Ascending aorta (tissue), 2 donors: ENCODE measurements around the gene SERTAD3. TPM values are rescaled to one million over a fixed set of nuclear protein-coding genes. Genes with fewer than 3 reads are reported as not detected.
"Not testable (repeated sequence)": the region's sequence is repeated elsewhere in the genome, so short reads cannot be mapped to it uniquely, and the experiment has no call there.

Source experiments
- DNase-seq, 2 donors: peaks; one replicate each; pipeline ENCODE4 v3.0.0-alpha.2; 2019; ENCODE audit warnings: low spot score in 2 of 2
- H3K27ac ChIP-seq, 2 donors: fragments of 200-600 bp; sonication (generic); one replicate each; pipeline ENCODE4 v1.5.1; 2016 to 2017; ENCODE audit warnings: mild to moderate bottlenecking in 1 of 2
- H3K27me3 ChIP-seq: fragments of 200-600 bp; sonication (generic); one replicate; pipeline ENCODE4 v1.5.1; 2017
- H3K36me3 ChIP-seq, 2 donors: fragments of 200-600 bp; sonication (generic); one replicate each; pipeline ENCODE4 v1.5.1; 2016
- H3K4me1 ChIP-seq, 2 donors: fragments of 200-600 bp; sonication (generic); one replicate each; pipeline ENCODE4 v1.5.1; 2016 to 2017; ENCODE audit warnings: mild to moderate bottlenecking in 1 of 2
- H3K4me3 ChIP-seq, 2 donors: fragments of 200-600 bp; sonication (generic); one replicate each; pipeline ENCODE4 v1.5.1; 2016 to 2017; ENCODE audit warnings: mild to moderate bottlenecking in 1 of 2
- H3K9me3 ChIP-seq, 2 donors: fragments of 200-600 bp; sonication (generic); one replicate each; pipeline ENCODE4 v1.5.1; 2016
- intact Hi-C: fragments of 100-400 bp; cut with DNase I; formaldehyde crosslinking; loops from one replicate; pipeline ENCODE4 v1.15.1; 2023
- total RNA-seq: library from RNA; depleted of rRNA; stranded (reverse); fragments of >200 nt; gene quantifications from one replicate; pipeline ENCODE4 v1.1.0, GENCODE V29; 2016
- TF ChIP-seq, protein P1 (sequence below), 3 experiments: fragments of 200-600 bp in 2 of 3; fragments of 450-650 bp in 1 of 3; sonication (generic) in 2 of 3; IDR thresholded peaks; one replicate each; pipeline ENCODE4 v1.5.1; 2016 to 2019; ENCODE audit warnings: antibody characterized with exemption in 3 of 3, mild to moderate bottlenecking in 1 of 3, moderate library complexity in 1 of 3

Gene SERTAD3
- total RNA-seq, 1 donor from 2014 or later: 36.9 TPM

DNA sequence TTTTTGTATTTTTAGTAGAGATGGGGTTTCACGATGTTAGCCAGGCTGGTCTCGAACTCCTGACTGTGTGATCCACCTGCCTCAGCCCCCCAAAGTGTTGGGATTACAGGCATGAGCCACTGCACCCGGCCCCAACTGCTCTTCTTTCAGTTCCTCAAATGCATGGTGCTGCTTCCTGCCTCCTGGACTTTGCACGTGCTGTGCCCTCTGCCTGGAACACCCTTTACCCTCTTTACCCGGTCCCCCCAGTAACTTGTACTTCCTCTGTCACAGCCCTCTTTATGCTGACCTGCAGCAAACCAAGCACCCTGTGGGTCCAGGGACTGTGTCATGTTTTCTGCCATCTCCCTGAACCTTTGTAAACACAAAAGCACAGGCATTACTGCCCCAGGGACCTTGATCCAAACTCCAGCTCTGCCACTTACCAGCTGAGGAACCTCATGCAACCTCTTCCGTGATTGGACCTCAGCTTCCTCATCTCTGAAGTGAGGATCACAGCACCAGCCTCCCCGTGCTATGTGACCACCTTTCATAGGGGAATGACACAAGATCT is 17.6 kb upstream of the SERTAD3 start:
- TF ChIP-seq, protein P1, sequence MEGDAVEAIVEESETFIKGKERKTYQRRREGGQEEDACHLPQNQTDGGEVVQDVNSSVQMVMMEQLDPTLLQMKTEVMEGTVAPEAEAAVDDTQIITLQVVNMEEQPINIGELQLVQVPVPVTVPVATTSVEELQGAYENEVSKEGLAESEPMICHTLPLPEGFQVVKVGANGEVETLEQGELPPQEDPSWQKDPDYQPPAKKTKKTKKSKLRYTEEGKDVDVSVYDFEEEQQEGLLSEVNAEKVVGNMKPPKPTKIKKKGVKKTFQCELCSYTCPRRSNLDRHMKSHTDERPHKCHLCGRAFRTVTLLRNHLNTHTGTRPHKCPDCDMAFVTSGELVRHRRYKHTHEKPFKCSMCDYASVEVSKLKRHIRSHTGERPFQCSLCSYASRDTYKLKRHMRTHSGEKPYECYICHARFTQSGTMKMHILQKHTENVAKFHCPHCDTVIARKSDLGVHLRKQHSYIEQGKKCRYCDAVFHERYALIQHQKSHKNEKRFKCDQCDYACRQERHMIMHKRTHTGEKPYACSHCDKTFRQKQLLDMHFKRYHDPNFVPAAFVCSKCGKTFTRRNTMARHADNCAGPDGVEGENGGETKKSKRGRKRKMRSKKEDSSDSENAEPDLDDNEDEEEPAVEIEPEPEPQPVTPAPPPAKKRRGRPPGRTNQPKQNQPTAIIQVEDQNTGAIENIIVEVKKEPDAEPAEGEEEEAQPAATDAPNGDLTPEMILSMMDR (IDR thresholded peaks at IDR 0.05): no peak
- intact Hi-C loops: loop anchor here (5.0 to 10.0 kb wide), 3 partner anchors 114 to 627 kb away; partner anchors contain the start of genes C19orf47, DYRK1B, MIA and PLD3
- Histone ChIP-seq H3K27ac (no peak overlapping the region), H3K9me3 (no peaks in the 10 kb centered on the region), H3K36me3 (peaks cover 14 to 17% of the 10 kb centered on the region in 2 donors), H3K4me1 (peaks cover 5 to 16% of the 10 kb centered on the region in 2 donors), H3K27me3 (no peaks in the 10 kb centered on the region), H3K4me3 (no peak overlapping the region)
- peak in 1 of 2 donors; percentile 72 for DNase-seq

DNA sequence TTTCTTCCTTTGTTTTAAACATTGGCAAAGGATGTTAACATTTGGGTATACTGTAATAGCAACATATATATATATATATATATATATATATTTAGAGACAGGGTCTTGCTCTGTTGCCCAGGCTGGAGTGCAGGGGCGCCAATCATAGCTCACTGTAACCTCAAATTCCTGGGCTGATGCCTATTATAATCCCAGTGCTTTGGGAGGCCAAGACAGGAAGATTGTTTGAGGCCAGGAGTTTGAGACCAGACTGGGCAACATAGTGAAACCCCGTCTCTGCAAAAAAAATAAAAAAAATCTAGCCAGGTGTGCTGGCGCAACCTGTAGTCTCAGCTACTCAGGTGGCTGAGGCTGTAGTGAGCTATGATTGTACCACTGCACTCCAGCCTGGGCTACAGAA is 16.1 kb upstream of the SERTAD3 start:
- Histone ChIP-seq H3K36me3 (peaks cover 21 to 22% of the 10 kb centered on the region in 2 donors), H3K4me1 (peaks cover 5 to 16% of the 10 kb centered on the region in 2 donors), H3K4me3 (no peak overlapping the region), H3K27ac (no peak overlapping the region), H3K9me3 (no peaks in the 10 kb centered on the region), H3K27me3 (no peaks in the 10 kb centered on the region)
- DNase-seq: no peak
- intact Hi-C loops: loop anchor here (5.0 to 10.0 kb wide), 3 partner anchors 113 to 625 kb away; partner anchors contain the start of genes C19orf47, DYRK1B, MIA and PLD3
- TF ChIP-seq, protein P1 (IDR thresholded peaks at IDR 0.05): no peak

DNA sequence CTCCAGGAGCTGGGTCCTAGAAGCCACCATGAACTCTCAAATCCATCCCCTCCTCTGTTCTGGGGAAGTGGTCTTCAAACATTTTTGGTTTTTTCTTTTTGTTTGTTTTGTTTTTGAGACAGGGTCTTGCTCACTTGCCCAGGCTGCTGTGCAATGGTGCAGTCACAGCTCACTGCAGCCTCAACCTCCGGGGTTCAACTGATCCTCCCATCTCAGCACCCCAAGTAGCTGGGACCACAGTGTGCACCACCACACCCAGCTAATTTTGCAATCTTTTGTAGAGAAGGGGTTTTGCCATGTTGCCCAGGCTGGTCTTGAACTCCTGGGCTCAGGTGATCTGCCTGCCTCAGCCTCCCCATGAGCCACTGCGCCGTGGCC is 14.5 kb upstream of the SERTAD3 start:
- peaks cover 0 to 5% of the 10 kb centered on the region in 2 donors for H3K4me1 ChIP-seq
- H3K27ac ChIP-seq: no peak overlapping the region
- TF ChIP-seq, protein P1 (IDR thresholded peaks at IDR 0.05): no peak
- no peaks in the 10 kb centered on the region for H3K9me3 ChIP-seq
- no peak for DNase-seq
- no peak overlapping the region for H3K4me3 ChIP-seq
- H3K36me3 ChIP-seq: peaks cover 21 to 28% of the 10 kb centered on the region in 2 donors
- intact Hi-C loops: no loop called here
- H3K27me3 ChIP-seq: no peaks in the 10 kb centered on the region

DNA sequence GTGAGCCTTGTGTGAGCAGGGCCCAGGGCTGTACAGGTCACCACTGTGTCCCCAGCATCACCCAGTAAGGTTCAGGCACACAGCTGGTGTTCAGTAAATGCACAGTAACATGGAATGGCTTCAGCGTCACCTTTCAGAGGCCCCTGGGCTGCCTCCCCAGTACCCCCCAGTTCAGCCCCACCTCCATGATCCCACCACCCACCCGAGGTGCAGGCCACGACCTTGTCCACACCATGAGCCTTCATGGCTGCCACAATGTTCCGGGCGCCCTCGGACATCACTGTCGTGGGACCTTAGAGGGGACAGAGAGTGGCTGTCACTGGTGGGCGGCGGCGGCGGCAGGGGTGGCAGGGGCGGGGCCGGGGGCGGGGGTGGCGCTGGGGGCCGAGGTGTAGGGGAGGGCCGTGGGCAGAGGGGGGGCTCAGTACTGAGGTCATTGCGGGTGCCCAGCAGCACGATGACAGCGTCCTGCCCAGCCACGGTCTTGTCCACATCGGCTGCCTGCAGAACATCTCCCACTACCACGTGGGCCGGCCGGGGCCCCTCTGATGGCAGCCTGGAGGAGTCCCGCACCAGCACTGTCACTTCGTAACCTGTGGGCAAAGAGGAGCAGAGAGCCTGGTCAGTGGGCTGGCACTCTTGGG is 13.9 kb upstream of the SERTAD3 start:
- H3K27ac ChIP-seq: no peak overlapping the region
- DNase-seq: no peak
- H3K27me3 ChIP-seq: no peaks in the 10 kb centered on the region
- H3K4me3 ChIP-seq: no peak overlapping the region
- intact Hi-C loops: no loop called here
- H3K4me1 ChIP-seq: peaks cover 0 to 3% of the 10 kb centered on the region in 2 donors
- H3K36me3 ChIP-seq: peaks cover 21 to 28% of the 10 kb centered on the region in 2 donors
- H3K9me3 ChIP-seq: no peaks in the 10 kb centered on the region
- TF ChIP-seq, protein P1 (IDR thresholded peaks at IDR 0.05): no peak

DNA sequence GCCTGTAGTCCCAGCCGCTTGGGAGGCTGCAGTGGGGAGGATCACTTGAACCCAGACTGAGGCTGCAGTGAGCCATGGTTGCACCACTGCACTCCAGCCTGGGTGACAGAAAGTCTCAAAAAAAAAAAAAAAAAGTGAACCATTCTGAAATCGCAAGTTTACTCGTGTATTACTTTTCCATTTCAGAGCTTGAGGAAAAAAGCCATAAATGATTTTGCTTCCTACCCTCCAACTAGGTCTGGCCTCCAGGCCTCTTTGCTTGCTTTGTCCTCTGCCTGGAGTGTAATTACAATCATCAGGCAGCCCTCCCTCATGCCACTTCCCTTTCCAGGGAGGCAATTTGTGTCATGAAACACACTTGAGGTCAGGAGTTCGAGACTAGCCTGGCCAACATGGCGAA is 12.9 kb upstream of the SERTAD3 start:
- Histone ChIP-seq H3K9me3 (no peaks in the 10 kb centered on the region), H3K36me3 (peaks cover 21 to 28% of the 10 kb centered on the region in 2 donors), H3K4me3 (no peak overlapping the region), H3K4me1 (no peaks in the 10 kb centered on the region), H3K27me3 (no peaks in the 10 kb centered on the region), H3K27ac (no peak overlapping the region)
- DNase-seq: no peak
- TF ChIP-seq, protein P1 (IDR thresholded peaks at IDR 0.05): no peak
- intact Hi-C loops: no loop called here

DNA sequence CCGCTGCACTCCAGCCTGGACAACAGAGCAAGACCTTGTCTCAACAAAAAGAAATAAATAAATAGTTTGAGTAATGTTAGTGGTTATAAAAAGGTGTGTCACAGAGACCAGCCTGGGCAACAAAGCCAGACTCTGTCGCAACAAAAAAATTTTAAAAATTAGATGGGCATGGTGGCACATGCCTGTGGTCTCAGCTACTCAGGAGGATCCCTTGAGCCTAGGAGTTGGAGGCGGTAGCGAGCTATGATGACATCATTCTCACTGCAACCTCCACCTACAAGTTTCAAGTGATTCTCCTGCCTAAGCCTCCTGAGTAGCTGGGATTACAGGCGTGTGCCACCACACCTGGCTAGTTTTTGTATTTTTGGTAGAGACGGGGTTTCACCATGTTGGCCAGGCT is 9.8 kb upstream of the SERTAD3 start:
- H3K4me1 ChIP-seq, H3K4me3 ChIP-seq, H3K27ac ChIP-seq, DNase-seq, H3K9me3 ChIP-seq, intact Hi-C loops, H3K27me3 ChIP-seq: not testable (repeated sequence)
- peaks cover 25 to 47% of the 10 kb centered on the region in 2 donors for H3K36me3 ChIP-seq
